Measurements from ENCODE around the gene PIGQ.

The PIGQ gene

DNA sequence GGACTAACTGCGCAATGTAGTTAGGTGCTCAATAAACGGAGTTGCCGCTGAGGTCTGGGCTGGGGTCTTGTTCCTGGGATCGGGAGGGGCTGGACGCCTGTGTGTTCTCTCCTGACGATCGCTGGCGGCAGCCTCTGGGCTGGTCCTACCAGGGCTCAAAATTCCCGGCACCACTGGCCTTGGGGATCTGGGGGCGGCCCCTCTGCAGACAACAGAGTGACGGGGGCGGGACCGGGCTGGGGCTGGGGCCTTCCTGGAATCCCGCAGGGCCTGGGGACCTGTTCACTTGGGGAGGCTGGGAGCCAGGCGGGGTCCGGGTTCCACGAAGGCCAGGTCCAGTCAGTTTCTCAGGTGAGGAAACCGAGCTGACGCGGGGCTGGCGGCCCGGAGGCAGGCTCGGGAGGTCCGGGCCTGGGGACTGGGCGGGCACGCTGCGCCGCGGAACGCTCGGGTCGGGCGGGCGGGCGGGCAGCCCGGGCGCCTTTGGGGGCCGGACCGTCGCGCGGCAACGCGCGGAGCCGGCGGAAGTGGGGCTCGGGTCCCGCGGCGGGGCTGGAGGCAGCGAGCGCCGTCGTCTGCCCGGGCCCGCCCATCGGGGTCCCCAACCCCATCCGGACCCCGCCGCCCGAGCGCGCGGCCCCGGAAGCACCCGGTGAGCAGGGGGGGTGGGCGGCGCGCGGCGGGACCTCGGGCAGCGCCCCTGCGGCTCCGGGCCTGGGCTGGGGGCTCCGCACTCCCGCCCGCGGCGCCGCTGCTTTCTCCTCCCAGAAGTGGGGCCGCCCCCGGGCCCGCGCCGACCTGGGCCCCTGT, at the start of gene PIGQ:
Gene PIGQ (plus strand): TSS at position 524 of the 810 bp plus-strand sequence. CDS start 4,107 bp downstream, outside the sequence.
- no peak for DNase-seq

- DNase-seq = no peak
Observed at GRCh38 chr16:520847-521246, 48.9 kb upstream of the PIGQ start.

DNA sequence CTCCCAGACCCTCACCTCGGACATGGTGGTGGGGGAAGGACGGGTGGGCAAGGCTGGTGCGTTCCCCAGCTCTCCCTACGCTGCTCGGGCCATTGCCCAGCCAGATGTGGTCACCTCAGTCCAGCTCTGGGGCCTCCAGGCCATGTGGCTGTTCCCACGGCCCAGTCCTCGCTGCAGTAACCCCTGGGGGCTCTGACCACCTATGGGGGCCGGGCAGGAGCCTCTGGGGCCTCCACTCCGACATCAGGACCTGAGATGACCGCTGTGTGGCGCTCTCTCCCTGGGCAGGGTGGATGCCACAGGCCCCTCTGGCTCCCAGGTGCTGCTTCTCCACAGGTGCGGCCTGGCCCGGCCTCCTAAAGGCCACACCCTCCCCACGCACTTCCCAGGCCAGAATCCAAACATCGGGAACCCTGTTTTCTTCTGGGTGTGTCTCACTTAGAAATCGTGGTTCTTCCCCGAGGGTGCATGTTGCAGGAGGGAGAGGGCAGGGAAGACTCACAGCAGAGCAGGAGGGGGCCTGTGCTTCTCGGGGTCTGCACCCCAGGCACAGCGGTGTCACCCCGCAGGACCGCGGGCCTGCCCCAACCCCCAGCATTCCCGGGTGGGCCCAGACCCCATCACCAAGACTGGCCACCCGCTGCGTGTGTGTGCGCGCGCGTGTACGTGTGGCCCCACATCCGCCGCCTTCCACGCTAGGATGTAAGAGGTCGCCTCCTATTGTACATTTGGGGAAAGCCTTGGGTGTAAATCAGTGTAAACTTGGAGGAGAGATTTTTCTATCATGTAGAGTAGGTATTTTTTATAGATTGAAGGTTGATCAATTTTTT, 48.2 kb upstream of the PIGQ start:
- DNase-seq = no peak

- DNase-seq = no peak
Observed at GRCh38 chr16:522320-523096, 47.3 kb upstream of the PIGQ start.

GRCh38 chr16:523097-523741, 46.5 kb upstream of the PIGQ start:
- DNase-seq = no peak

- no peak for DNase-seq
Observed at GRCh38 chr16:524274-525040, 45.3 kb upstream of the PIGQ start.

DNA sequence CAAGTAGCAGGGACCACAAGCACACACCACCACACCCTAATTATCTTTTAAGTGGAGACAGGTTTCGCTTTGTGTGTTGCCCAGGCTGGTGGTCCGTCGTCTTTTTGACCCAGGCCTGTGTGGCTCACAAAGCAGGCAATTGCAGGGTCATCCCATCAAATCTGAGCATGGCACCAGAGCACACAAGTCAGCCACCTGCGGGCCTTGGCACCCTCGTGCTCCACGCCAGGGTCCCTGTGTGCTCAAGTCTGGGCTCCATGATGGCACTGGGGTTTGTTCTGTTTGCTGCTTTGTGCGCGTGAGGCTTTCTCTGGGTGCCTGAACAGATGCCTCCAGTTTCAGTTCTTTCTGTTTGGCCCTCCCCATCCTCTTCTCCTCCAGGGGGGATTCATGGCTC, 44.6 kb upstream of the PIGQ start:
- DNase-seq = no peak

DNA sequence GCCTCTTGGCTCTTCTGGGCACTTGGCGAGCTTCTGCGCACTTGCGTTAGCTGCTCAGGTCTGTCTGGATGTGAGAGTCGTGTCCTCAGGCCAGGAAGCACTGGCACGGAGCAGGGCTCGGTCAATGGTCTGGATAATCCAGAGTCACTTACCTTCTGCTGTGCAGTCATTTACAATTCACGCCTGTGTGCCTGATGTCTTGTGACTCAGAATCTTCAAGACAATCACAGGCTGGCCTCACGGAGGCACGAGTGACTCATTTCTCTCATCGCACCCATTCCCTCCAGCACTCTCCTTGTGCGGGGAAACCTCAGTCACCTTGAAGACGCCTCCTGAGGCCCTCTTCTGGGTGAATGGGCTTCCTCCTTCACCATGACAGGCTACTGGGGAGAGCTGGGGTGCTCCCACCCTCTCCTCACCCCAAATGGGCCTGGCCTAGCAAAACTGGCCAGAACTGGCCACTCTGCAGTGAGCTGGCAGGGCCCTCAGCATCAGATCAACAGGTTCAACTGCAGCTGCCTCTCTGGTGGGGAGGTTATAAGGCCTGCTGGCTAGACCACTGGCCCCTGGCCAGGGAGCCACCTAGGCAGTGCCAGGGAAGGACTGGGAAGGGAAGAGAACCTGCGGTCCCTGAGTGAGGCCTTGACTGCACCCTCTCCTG, 44.1 kb upstream of the PIGQ start:
- no peak for DNase-seq

- DNase-seq = no peak
Observed at GRCh38 chr16:526181-527014, 43.4 kb upstream of the PIGQ start.

DNA sequence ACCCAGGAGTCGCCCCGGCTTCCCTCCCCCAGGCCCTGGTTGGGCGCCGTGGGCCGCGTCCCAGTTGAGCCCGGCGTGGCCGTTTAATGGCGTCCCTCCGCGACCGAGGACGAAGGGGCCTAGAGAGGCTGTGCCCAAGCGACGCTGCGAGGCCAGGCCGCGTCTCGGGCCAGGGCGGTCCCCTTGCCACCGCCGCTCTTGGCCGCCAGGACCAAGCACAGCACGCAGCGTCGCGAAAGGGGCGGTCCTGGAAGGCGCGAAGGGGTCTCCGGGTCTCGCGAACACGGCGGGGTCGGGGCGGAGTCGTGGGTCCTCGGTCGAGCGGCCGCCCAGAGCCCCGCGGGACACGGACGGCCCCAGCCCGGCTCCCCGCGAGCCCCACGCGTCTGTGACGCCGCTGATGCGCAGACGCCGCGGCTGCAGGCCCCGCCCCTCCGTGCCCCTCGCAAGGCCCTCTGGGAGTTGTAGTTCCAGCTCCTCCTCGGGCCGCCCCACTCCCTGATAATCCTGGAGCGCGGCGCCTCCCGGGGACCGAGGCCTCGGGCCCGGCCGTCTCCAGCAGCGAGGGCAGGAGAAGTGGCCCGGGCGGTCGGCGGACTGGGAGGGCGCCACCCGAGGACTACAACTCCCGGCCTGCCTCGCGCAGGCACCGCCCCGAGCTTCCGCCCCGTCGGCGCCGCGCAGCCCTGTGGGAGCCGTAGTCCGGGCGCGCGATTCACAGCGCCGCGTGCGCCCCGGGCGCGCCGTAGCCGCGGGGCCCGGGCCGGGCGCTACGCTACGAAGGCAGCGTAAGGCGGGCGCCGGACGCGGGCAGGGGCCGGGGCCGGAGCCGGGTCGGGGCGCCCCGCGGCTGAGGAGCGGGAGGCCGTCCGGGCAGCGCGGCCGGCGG, 42.5 kb upstream of the PIGQ start, which contains the start of gene CAPN15:
Gene CAPN15 (plus strand): TSS at position 698 of the 889 bp plus-strand sequence. CDS start 19,127 bp downstream, outside the sequence.
- peak; percentile 60 for DNase-seq

DNA sequence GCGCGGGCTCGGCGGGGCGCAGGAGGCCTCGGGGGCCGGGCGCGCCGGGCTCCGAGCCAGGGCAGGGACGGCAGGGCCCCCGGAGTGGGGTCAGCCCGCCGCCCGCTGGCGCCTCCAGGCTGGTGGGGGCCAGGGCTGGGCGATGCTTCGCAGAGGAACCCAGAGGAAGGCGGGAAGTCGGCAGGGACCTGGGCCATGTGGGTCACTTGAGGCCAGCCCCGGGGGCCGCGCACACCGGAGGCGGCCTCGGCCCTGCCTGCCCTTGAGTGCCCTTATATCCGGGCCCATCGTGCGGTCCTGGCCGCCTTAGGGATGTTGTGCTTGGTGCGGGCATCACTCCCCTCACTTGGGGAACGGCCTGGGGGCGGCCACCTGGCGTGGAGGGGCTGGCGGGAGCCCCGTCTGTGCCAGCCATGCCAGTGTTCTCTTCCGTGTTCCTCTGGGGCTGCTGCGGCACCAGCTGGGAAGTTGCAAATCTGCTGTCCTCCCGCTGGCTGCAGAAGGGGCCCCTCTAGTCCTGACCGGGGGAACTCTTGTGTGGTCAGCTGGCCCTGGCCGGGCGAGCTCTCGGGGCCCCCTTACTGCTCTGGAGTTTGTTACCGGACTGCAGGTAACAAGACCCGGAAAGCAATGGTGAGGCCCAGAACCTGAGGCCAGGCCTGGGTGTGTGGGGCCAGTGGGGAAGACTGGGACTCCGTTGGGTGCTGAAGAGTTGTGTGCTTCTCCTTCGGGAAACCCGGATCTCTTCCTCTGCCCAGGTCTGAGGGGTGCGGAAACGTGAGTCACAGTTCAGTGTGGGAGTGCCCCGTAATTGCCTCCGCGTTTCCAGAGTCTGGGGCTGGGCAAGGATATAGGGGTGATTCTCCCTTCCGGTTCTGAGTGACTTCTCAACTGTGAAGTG, 41.4 kb upstream of the PIGQ start:
- DNase-seq = no peak

DNA sequence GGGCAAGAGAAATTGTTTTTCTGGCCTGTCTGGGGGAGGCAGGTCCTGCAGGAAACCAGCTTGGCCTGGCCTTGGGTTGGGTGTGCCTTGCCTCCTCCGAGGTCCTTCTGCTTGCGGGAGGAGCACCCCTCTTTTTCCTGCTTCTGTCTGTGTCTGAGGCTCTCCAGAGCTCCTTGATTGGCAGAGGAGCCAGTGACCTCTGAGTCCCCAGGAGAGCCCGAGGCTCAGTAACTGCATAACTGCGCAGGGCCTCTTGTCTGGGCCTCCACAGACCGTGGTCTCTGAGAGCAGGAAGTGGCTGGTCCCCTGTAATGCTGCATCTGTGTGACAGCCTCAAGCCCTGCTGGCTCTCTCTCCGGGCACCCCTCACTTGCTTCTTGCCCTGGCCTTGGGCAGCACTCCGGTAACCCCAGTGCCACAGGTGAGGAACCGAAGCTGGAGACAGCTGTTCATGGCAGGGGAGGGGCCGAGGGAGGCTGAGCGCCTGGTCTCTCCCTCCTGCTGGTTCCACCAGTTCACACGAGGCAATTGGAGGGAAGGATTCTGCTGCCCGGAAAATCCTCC, 40.7 kb upstream of the PIGQ start:
- no peak for DNase-seq

GRCh38 chr16:530111-530817, 39.5 kb upstream of the PIGQ start:
- DNase-seq = no peak

DNA sequence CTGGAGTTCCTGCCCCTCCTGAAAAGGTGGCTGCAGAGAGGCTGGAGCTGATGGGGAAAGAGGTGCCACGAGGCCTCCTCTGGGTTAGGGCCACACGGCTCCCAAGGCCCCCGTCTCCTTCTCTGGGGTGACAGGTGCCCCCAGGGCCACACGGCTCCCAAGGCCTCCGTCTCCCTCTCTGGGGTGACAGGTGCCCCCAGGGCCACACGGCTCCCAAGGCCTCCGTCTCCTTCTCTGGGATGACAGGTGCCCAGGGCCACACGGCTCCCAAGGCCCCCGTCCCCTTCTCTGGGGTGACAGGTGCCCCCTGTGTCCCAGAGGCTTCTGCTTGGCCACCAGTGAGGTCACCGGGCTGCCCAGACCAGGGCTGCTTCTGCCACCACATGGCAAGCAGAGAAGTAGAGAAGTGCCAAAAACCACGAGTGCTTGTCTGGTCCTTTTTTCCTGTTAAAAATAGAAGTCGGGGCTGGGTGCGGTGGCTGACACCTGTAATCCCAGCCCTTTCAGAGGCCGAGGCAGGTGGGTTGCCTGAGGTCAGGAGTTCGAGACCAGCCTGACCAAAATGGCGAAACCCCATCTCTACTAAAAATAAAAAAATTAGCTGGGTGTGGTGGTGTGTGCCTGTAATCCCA, 38.2 kb upstream of the PIGQ start:
- DNase-seq = no peak

DNA sequence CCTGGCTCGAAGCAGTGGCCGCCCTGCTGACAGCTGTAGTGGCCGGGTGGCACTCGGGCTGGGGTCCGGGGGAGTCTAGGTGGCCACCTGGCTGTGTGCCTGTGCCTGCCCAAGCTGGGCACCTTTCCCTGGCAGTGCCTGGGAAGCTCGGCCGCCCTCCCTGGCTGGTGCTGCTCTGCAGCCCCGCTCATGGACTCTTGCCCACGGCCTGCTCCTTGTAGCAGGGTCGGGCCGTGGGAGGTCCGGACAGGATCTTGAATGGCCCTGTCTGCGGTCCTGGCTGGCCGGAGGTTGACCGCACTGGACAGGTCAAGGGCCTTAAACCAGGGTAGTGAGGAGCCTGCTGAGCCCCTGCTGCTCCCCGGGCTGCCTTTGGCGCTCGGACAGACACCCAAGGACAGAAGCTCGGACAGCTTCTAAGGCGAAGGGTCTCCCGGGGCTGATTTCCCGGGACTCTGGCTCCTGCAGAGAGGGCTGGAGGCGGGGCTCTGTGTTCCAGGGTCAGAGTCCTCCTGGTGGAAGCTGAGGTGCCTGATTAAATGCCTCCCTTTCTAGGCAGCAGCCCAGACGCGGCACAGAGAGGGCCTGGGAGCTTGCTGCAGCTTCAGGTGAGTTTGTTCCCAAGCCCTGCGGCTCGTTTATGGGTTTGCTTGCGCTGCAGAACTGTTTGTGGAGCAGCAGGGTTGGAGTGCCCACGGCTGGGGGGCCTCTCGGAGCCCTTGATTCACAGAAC, 36.2 kb upstream of the PIGQ start:
- DNase-seq = no peak

GRCh38 chr16:534135-534534, 35.6 kb upstream of the PIGQ start:
- DNase-seq = no peak

Data from NCI-H1105 (cell line).